Heart left ventricle (tissue), 16 donors: ENCODE data around the gene GOLGA1. TPM values are rescaled to one million over a fixed set of nuclear protein-coding genes. Genes with fewer than 3 reads are reported as not detected.

Experiments
- ATAC-seq, 4 donors: fragments of 200-7000 bp; cut with Tn5 transposase; one replicate each; pipeline ENCODE4 v1.9.1; 2020 to 2022; ENCODE audit warnings: moderate library complexity in 4 of 4, mild to moderate bottlenecking in 3 of 4, moderate number of reproducible peaks in 1 of 4
- DNase-seq, 5 donors: peaks; one replicate each; pipeline ENCODE4 v3.0.0-alpha.2; 2020
- H3K27ac ChIP-seq, 12 donors: fragments of 200-600 bp; sonication (generic) in 4 of 12; one replicate each; pipeline versions ENCODE4 v1.5.0 to v1.8.0; 2016 to 2022; ENCODE audit warnings: mild to moderate bottlenecking in 2 of 12
- H3K27me3 ChIP-seq, 9 donors: fragments of 200-600 bp; sonication (generic) in 2 of 9; one replicate each; pipeline versions ENCODE4 v1.5.1 to v1.8.0; 2016 to 2022; ENCODE audit warnings: mild to moderate bottlenecking in 3 of 9
- H3K36me3 ChIP-seq, 9 donors: fragments of 200-600 bp; sonication (generic) in 2 of 9; one replicate each; pipeline versions ENCODE4 v1.5.0 to v1.8.0; 2018 to 2022; ENCODE audit warnings: mild to moderate bottlenecking in 2 of 9
- H3K4me1 ChIP-seq, 12 donors: fragments of 200-600 bp; sonication (generic) in 4 of 12; one replicate each; pipeline versions ENCODE4 v1.5.0 to v1.8.0; 2016 to 2022; ENCODE audit warnings: mild to moderate bottlenecking in 3 of 12
- H3K4me3 ChIP-seq, 12 donors: fragments of 200-600 bp; sonication (generic) in 4 of 12; one replicate each; pipeline versions ENCODE4 v1.5.0 to v1.8.0; 2017 to 2022; ENCODE audit warnings: mild to moderate bottlenecking in 9 of 12, moderate library complexity in 4 of 12
- H3K9me3 ChIP-seq, 12 donors: fragments of 200-600 bp; sonication (generic) in 4 of 12; one replicate each; pipeline versions ENCODE4 v1.5.0 to v1.8.0; 2016 to 2022; ENCODE audit warnings: mild to moderate bottlenecking in 1 of 12
- CTCF ChIP-seq, 12 donors: fragments of 200-600 bp; sonication (generic) in 4 of 12; IDR thresholded peaks; one replicate each; pipeline versions ENCODE4 v1.5.0 to v1.8.0; 2018 to 2022; ENCODE audit warnings: antibody characterized with exemption in 12 of 12, mild to moderate bottlenecking in 5 of 12
- POLR2A ChIP-seq, 2 donors: fragments of 450-650 bp; IDR thresholded peaks; one replicate each; pipeline ENCODE4 v1.6.1; 2017; ENCODE audit warnings: antibody characterized with exemption in 2 of 2, mild to moderate bottlenecking in 2 of 2, moderate library complexity in 2 of 2
- WGBS, 4 donors: extraction: QIAGEN DNeasy Blood & Tissue Kit in 2 of 4; methylation state at CpG; one replicate each; pipeline versions ENCODE4 v1.1.5 to v1.1.7; 2013 to 2018; 5-methylcytosine and 5-hydroxymethylcytosine counted together
- intact Hi-C, 10 donors: fragments of 100-400 bp; cut with DNase I; formaldehyde crosslinking; loops; one replicate each; pipeline versions ENCODE4 v1.11.1 to v1.14.2; 2022
- polyA plus RNA-seq, 2 donors: library from polyadenylated mRNA; stranded (reverse); fragments of 200-250 nt; gene quantifications; one replicate each; pipeline ENCODE4 v1.2.3, GENCODE V29; 2013
- total RNA-seq, 9 donors: library from RNA; depleted of rRNA in 2 of 9; stranded (reverse); fragments of >200 nt in 2 of 9; fragmentation: NEBNext Ultra II Directional in 3 of 9; extraction: Animal tissue kit (Norgen Biotek cat#: 25700) in 3 of 9; gene quantifications; one replicate each; pipeline versions ENCODE4 v1.1.0 to v1.2.4, GENCODE V29; 2016 to 2023
- donor health status: ischemic (EF 13 %, LVEDD 7.1; RV severe dilation, severe dysfunction).
- donor health status: healthy with polysubstance abuse.
- donor health status: DM: no; HTN: yes; CAD: no.
- donor health status: DM: no; HTN: no; CAD: no.
- donor health status: ischemic (EF 25% LVEDD 6.9; RV normal size, moderate dysfunction).
- donor health status: ischemic (EF 25% LVEDD 5.7; RV mildly dilated, moderate dysfunction).
- donor health status: healthy.
- donor health status: DM: yes; HTN: yes; CAD: no.
- donor health status: ischemic (EF 35%, LVEDD 5.7; RV mildly dilated, moderate dysfunction).
- donor health status: nonischemic (EF 11% LVEDD 7.7; RV severe dilation, severe dysfunction).
- donor health status: DM: yes; HTN: yes; CAD: no.
- donor health status: PGD.
- donor health status: ischemic (EF 29% LVEDD 5.4; RV normal size, mild dysfunction).
- donor health status: nonischemic (EF 23%, LVEDD 6.1; RV moderate dilation, normal function).

Gene GOLGA1
- total and polyA plus RNA-seq, 11 donors = 5.8 to 22.9 (median 15.4) TPM

GRCh38 chr9:124950050-124950718, 9.3 kb upstream of the GOLGA1 start:
- Histone ChIP-seq H3K27ac (no peak overlapping the region), H3K4me1 (no peaks in the 10 kb centered on the region), H3K9me3 (no peaks in the 10 kb centered on the region), H3K4me3 (no peak overlapping the region), H3K36me3 (peaks cover 0 to 10% (median 0%) of the 10 kb centered on the region in 9 donors), H3K27me3 (no peaks in the 10 kb centered on the region)
- no peak for TF ChIP-seq CTCF (IDR thresholded peaks at IDR 0.05)
- TF ChIP-seq POLR2A (IDR thresholded peaks at IDR 0.05) = no peak
- ATAC-seq (no peak), DNase-seq (no peak)
- WGBS, 4 donors = 83 to 88% (median 86%) methylated on average over 3 of the region's 3 CpGs
- intact Hi-C loops = no loop called here

GRCh38 chr9:124949387-124949786, 8.5 kb upstream of the GOLGA1 start:
- Histone ChIP-seq H3K27me3 (no peaks in the 10 kb centered on the region), H3K9me3 (no peaks in the 10 kb centered on the region), H3K27ac (no peak overlapping the region), H3K36me3 (peaks cover 0 to 10% (median 0%) of the 10 kb centered on the region in 9 donors), H3K4me3 (no peak overlapping the region), H3K4me1 (no peaks in the 10 kb centered on the region)
- DNase-seq (no peak), ATAC-seq (no peak)
- WGBS, 4 donors = 90 to 95% (median 93%) methylated on average over 2 of the region's 2 CpGs
- no peak for TF ChIP-seq POLR2A (IDR thresholded peaks at IDR 0.05)
- no peak for TF ChIP-seq CTCF (IDR thresholded peaks at IDR 0.05)
- intact Hi-C loops = loop anchor here in 2 of 10 donors (5.0 to 10.0 kb wide), 2 partner anchors 193 to 195 kb away; partner anchors contain the start of gene SCAI (in 2 of the 2)

GRCh38 chr9:124947727-124948391, 7.0 kb upstream of the GOLGA1 start:
- H3K36me3 ChIP-seq = peaks cover 0 to 10% (median 0%) of the 10 kb centered on the region in 9 donors
- H3K27me3 ChIP-seq = no peaks in the 10 kb centered on the region
- 75 to 81% (median 78%) methylated on average over 5 of the region's 5 CpGs for WGBS, 4 donors
- TF ChIP-seq POLR2A (IDR thresholded peaks at IDR 0.05) (no peak), CTCF (IDR thresholded peaks at IDR 0.05) (no peak)
- H3K27ac ChIP-seq = no peak overlapping the region
- no peaks in the 10 kb centered on the region for H3K4me1 ChIP-seq
- H3K9me3 ChIP-seq = no peaks in the 10 kb centered on the region
- no peak overlapping the region for H3K4me3 ChIP-seq
- intact Hi-C loops = loop anchor here in 2 of 10 donors (5.0 to 10.0 kb wide), 2 partner anchors 194 to 197 kb away; partner anchors contain the start of gene SCAI (in 2 of the 2)
- ATAC-seq (no peak), DNase-seq (no peak)

DNA sequence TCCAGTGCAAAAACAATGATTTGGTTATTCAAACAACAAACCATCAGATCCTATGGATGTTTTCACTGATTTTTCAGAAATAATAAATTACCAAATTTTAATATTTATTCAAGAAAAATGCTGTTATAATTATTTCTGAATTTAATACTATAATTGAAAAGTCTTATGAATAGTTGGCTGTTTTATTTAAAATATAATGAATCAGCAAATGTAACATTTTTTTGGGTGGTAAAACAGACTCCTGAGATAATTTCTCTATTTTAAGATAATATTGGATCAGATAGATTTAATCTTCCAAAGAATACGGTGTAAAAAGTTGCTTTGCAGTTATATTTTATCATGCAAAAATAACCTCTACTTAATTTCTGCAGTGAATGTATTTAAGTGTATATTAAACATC, 5.3 kb upstream of the GOLGA1 start:
- no peak overlapping the region for H3K4me3 ChIP-seq
- no peaks in the 10 kb centered on the region for H3K9me3 ChIP-seq
- TF ChIP-seq CTCF (IDR thresholded peaks at IDR 0.05) (no peak), POLR2A (IDR thresholded peaks at IDR 0.05) (no peak)
- H3K4me1 ChIP-seq = peaks cover 0 to 10% (median 8%) of the 10 kb centered on the region in 12 donors
- DNase-seq (no peak), ATAC-seq (no peak)
- H3K27ac ChIP-seq = no peak overlapping the region
- WGBS, 4 donors = 85 to 97% (median 91%) methylated on average over 1 of the region's 1 CpG
- intact Hi-C loops = loop anchor here in 2 of 10 donors (5.0 to 10.0 kb wide), 2 partner anchors 196 to 199 kb away; partner anchors contain the start of gene SCAI (in 2 of the 2)
- H3K36me3 ChIP-seq = no peaks in the 10 kb centered on the region
- H3K27me3 ChIP-seq = no peaks in the 10 kb centered on the region
